ENCODE results near the gene DNAJC15. TPM values are rescaled to one million over a fixed set of nuclear protein-coding genes. Genes with fewer than 3 reads are reported as not detected.

DNAJC15 gene
- total RNA-seq, 4 donors from 2014 or later = 11.0 to 18.3 (median 12.5) TPM

- peaks cover 0 to 7% of the 10 kb centered on the region in 2 donors for H3K36me3 ChIP-seq
- H3K4me1 ChIP-seq = no peaks in the 10 kb centered on the region
- no peak for TF ChIP-seq POLR2A (IDR thresholded peaks at IDR 0.05)
- no peak for TF ChIP-seq CTCF (IDR thresholded peaks at IDR 0.05)
- no peak overlapping the region for H3K4me3 ChIP-seq (replicated peaks in 1 of 3)
- intact Hi-C loops (cut with DNase I) = no loop called here
- no peaks in the 10 kb centered on the region for H3K27me3 ChIP-seq
- WGBS, 2 donors = 87 to 90% methylated on average over 2 of the region's 2 CpGs
- H3K9me3 ChIP-seq = no peaks in the 10 kb centered on the region
- no peak for DNase-seq
- H3K27ac ChIP-seq = no peak overlapping the region
Observed at GRCh38 chr13:43107780-43108179, 84.4 kb downstream of the DNAJC15 start.

- intact Hi-C loops (cut with DNase I) = no loop called here
- peaks cover 0 to 7% of the 10 kb centered on the region in 2 donors for H3K36me3 ChIP-seq
- 80 to 89% methylated on average over 5 of the region's 5 CpGs for WGBS, 2 donors
- no peaks in the 10 kb centered on the region for H3K27me3 ChIP-seq
- H3K4me3 ChIP-seq (replicated peaks in 1 of 3) = no peak overlapping the region
- no peaks in the 10 kb centered on the region for H3K4me1 ChIP-seq
- DNase-seq = no peak
- no peak overlapping the region for H3K27ac ChIP-seq
- TF ChIP-seq POLR2A (IDR thresholded peaks at IDR 0.05) (no peak), CTCF (IDR thresholded peaks at IDR 0.05) (no peak)
- H3K9me3 ChIP-seq = no peaks in the 10 kb centered on the region
Observed at GRCh38 chr13:43110036-43110435, 86.7 kb downstream of the DNAJC15 start.

DNA sequence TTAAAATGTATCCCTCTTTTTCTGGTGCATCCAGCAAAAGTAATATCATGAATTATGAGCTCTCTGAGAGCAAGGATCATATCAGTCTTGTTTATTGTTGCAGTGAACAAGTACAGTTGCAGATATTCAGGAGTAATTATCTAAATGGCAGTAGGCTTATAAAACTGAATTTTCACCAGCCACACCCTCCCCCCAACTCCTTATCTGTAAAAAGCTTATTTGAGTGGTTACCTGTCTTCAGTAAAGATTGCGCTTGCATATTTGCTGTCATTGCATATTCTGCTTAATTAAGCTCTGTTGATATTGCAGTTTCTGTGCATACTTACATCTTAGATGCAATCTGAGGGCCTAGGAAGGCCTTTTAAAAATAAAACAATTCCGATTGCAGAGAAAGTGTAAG, 87.3 kb downstream of the DNAJC15 start:
- 80 to 95% methylated on average over 2 of the region's 2 CpGs for WGBS, 2 donors
- intact Hi-C loops (cut with DNase I) = no loop called here
- no peak for DNase-seq
- Histone ChIP-seq H3K27ac (no peak overlapping the region), H3K27me3 (no peaks in the 10 kb centered on the region), H3K4me3 (replicated peaks in 1 of 3) (no peak overlapping the region), H3K36me3 (peaks cover 0 to 7% of the 10 kb centered on the region in 2 donors), H3K4me1 (no peaks in the 10 kb centered on the region), H3K9me3 (no peaks in the 10 kb centered on the region)
- no peak for TF ChIP-seq CTCF (IDR thresholded peaks at IDR 0.05)
- no peak for TF ChIP-seq POLR2A (IDR thresholded peaks at IDR 0.05)

GRCh38 chr13:43111559-43112400, 88.4 kb downstream of the DNAJC15 start:
- no peaks in the 10 kb centered on the region for H3K9me3 ChIP-seq
- no peak overlapping the region for H3K4me3 ChIP-seq (replicated peaks in 1 of 3)
- TF ChIP-seq CTCF (IDR thresholded peaks at IDR 0.05) (no peak), POLR2A (IDR thresholded peaks at IDR 0.05) (no peak)
- H3K27me3 ChIP-seq = no peaks in the 10 kb centered on the region
- 86 to 90% methylated on average over 7 of the region's 7 CpGs for WGBS, 2 donors
- DNase-seq = no peak
- no peak overlapping the region for H3K27ac ChIP-seq
- H3K36me3 ChIP-seq = peaks cover 0 to 7% of the 10 kb centered on the region in 2 donors
- H3K4me1 ChIP-seq = no peaks in the 10 kb centered on the region
- intact Hi-C loops (cut with DNase I) = no loop called here

GRCh38 chr13:43113603-43114002, 90.2 kb downstream of the DNAJC15 start:
- Histone ChIP-seq H3K9me3 (no peaks in the 10 kb centered on the region), H3K36me3 (no peaks in the 10 kb centered on the region), H3K27me3 (no peaks in the 10 kb centered on the region), H3K4me1 (no peaks in the 10 kb centered on the region), H3K27ac (no peak overlapping the region), H3K4me3 (replicated peaks in 1 of 3) (no peak overlapping the region)
- 82 to 86% methylated on average over 1 of the region's 1 CpG for WGBS, 2 donors
- TF ChIP-seq CTCF (IDR thresholded peaks at IDR 0.05) (no peak), POLR2A (IDR thresholded peaks at IDR 0.05) (no peak)
- intact Hi-C loops (cut with DNase I) = no loop called here
- no peak for DNase-seq

Measured in thyroid gland (tissue), 4 donors.